ENCODE measurements around the gene PNMA6F. TPM values are rescaled to one million over a fixed set of nuclear protein-coding genes. Genes with fewer than 3 reads are reported as not detected.

PNMA6F gene
- total RNA-seq = under 1 TPM in 4 of 9 donors, not detected in 5; 0.14 to 0.54 (median 0.32) TPM
- 1 to 10 TPM in 1 of 3 donors, under 1 TPM in 2; 0.30 to 1.1 (median 0.40) TPM for polyA plus RNA-seq
- long read RNA-seq, donor 1 = 0 reads
- long read RNA-seq, donor 2 = 0 reads
- long read RNA-seq, donor 3 = 0 reads
- long read RNA-seq, donor 4 = 0 reads
- long read RNA-seq, donor 5 = 0 reads
- long read RNA-seq, donor 6 = 0 reads
- long read RNA-seq, donor 7 = 0 reads
- long read RNA-seq, donor 8 = 0 reads
- long read RNA-seq, donor 9 = 0 reads
- long read RNA-seq, donor 10 = 0 reads

GRCh38 chrX:153321381-153322124 is at the start of gene PNMA6F:
TSS of gene PNMA6F (minus strand) at chrX:153321767. CDS start at chrX:153320674, 1,093 bp downstream.
- Histone ChIP-seq H3K4me1 (replicated peaks in 1 of 2) (no peaks in the 10 kb centered on the region), H3K9me3 (replicated peaks in 1 of 3) (no peaks in the 10 kb centered on the region), H3K36me3 (replicated peaks in 1 of 2) (no peaks in the 10 kb centered on the region), H3K4me3 (no peak within 1 kb of the TSS), H3K27me3 (no peaks in the 10 kb centered on the region), H3K27ac (no peak within 1 kb of the TSS)
- TF ChIP-seq, protein P1, sequence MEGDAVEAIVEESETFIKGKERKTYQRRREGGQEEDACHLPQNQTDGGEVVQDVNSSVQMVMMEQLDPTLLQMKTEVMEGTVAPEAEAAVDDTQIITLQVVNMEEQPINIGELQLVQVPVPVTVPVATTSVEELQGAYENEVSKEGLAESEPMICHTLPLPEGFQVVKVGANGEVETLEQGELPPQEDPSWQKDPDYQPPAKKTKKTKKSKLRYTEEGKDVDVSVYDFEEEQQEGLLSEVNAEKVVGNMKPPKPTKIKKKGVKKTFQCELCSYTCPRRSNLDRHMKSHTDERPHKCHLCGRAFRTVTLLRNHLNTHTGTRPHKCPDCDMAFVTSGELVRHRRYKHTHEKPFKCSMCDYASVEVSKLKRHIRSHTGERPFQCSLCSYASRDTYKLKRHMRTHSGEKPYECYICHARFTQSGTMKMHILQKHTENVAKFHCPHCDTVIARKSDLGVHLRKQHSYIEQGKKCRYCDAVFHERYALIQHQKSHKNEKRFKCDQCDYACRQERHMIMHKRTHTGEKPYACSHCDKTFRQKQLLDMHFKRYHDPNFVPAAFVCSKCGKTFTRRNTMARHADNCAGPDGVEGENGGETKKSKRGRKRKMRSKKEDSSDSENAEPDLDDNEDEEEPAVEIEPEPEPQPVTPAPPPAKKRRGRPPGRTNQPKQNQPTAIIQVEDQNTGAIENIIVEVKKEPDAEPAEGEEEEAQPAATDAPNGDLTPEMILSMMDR (IDR thresholded peaks at IDR 0.05) = no peak
- no peak for TF ChIP-seq POLR2A (IDR thresholded peaks at IDR 0.05)
- WGBS, 4 donors = 60 to 65% (median 61%) methylated on average over 8 to 36 of the region's 36 CpGs
- DNase-seq = no peak
- intact Hi-C loops (cut with DNase I) = no loop called here

DNA sequence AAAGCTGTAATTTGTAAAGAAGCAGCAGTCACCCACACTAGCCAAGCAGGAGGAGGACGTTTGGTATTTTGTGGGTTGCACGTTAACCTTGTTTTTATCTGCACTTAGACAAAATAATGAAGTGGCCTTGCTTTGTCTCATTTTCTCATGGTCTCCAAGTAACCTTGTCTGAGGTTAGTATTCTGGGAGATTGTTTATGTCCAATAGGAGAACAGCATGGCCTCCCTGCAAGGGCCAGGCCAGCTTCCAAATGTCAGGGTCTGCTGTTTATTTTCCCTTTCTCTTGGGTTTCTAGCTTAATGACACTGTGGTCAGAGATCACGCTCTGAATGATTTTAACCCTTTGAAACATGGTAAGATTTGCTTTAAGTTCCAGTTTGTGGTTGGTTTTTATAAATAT is 49.7 kb upstream of the PNMA6F start:
- peak in 3 of 7 donors; percentile 38 to 63 (median 62) for DNase-seq
- intact Hi-C loops (cut with DNase I) = no loop called here
- no peaks in the 10 kb centered on the region for H3K27me3 ChIP-seq
- peaks cover 3 to 47% of the 10 kb centered on the region in 2 donors for H3K4me1 ChIP-seq (replicated peaks in 1 of 2)
- no peaks in the 10 kb centered on the region for H3K9me3 ChIP-seq (replicated peaks in 1 of 3)
- WGBS, 4 donors = 15 to 44% (median 29%) methylated on average over 3 of the region's 3 CpGs
- peak overlapping the region in 4 of 5 donors; percentile 26 to 74 (median 56) for H3K27ac ChIP-seq
- H3K36me3 ChIP-seq (replicated peaks in 1 of 2) = no peaks in the 10 kb centered on the region
- TF ChIP-seq, protein P1 (IDR thresholded peaks at IDR 0.05) = no peak
- TF ChIP-seq POLR2A (IDR thresholded peaks at IDR 0.05) = no peak
- no peak overlapping the region for H3K4me3 ChIP-seq

DNA sequence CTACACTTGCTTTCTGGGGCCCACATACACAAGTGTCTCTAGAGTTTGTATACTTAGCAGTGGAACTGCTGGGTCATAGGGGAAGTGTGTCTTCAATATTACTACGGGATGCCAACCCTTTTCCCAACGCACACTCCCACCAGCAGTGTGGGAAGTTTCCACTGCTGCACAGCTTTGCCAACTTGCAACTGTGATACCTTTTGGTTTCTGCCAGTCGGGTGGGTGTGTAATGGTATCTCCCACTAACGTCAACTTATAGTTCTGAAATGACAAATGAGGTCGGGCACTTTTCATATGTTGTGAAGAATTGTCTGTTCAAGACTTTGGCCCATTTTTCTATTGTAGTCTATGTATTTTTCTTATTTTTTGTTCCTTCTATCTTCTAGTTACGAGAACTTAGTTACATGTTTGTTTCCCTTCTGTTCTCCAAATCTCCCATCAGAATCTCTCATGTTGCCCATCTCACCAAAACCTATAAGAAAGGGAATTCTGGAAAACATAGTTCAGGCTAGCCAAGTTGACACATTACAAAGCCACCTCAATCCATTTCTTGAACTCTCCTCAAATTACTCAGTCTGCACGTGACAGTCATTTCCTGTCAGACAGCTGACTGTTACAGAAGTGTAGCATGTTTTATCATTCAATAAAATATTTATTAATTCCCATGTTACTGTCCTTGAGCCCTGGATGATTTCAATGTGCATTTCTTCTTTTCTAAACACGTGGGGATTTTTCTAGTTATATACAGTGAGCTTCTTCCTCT is 48.9 kb upstream of the PNMA6F start:
- Histone ChIP-seq H3K36me3 (replicated peaks in 1 of 2) (no peaks in the 10 kb centered on the region), H3K27me3 (no peaks in the 10 kb centered on the region), H3K4me1 (replicated peaks in 1 of 2) (peaks cover 3 to 41% of the 10 kb centered on the region in 2 donors), H3K9me3 (replicated peaks in 1 of 3) (no peaks in the 10 kb centered on the region), H3K4me3 (no peak overlapping the region), H3K27ac (peak overlapping the region in 4 of 5 donors; percentile 46 to 74 (median 56))
- DNase-seq = no peak
- TF ChIP-seq POLR2A (IDR thresholded peaks at IDR 0.05) = no peak
- TF ChIP-seq, protein P1 (IDR thresholded peaks at IDR 0.05) = no peak
- intact Hi-C loops (cut with DNase I) = no loop called here
- 50 to 60% (median 54%) methylated on average over 7 to 8 of the region's 8 CpGs for whole genome bisulfite sequencing, 4 donors

All from adrenal gland (tissue), 19 donors.